Mucosa of descending colon (tissue), 3 donors: Measurements from ENCODE around the gene RDX. TPM values are rescaled to one million over a fixed set of nuclear protein-coding genes. Genes with fewer than 3 reads are reported as not detected.
"Not testable (repeated sequence)": the region's sequence is repeated elsewhere in the genome, so short reads cannot be mapped to it uniquely, and the experiment has no call there.

Experiments
- ATAC-seq: fragments of 200-7000 bp; cut with Tn5 transposase; one replicate; pipeline ENCODE4 v1.9.1; 2020; ENCODE audit warnings: mild to moderate bottlenecking, moderate library complexity
- DNase-seq, 3 donors: peaks; one replicate each; pipeline ENCODE4 v3.0.0-alpha.2; 2020
- H3K36me3 ChIP-seq: fragments of 200-600 bp; one replicate; pipeline ENCODE4 v1.8.0; 2021; ENCODE audit warnings: low read depth, mild to moderate bottlenecking
- H3K4me1 ChIP-seq: fragments of 200-600 bp; one replicate; pipeline ENCODE4 v1.8.0; 2021; ENCODE audit warnings: low read depth, mild to moderate bottlenecking
- H3K4me3 ChIP-seq: fragments of 200-600 bp; one replicate; pipeline ENCODE4 v1.8.0; 2021; ENCODE audit warnings: mild to moderate bottlenecking
- H3K9me3 ChIP-seq: fragments of 200-600 bp; one replicate; pipeline ENCODE4 v1.8.0; 2021; ENCODE audit warnings: mild to moderate bottlenecking
- CTCF ChIP-seq: fragments of 200-600 bp; IDR thresholded peaks from one replicate; pipeline ENCODE4 v1.8.0; 2022; ENCODE audit warnings: antibody characterized with exemption, mild to moderate bottlenecking
- intact Hi-C, 2 donors: fragments of 100-400 bp; cut with DNase I in 1 of 2; cut with micrococcal nuclease in 1 of 2; formaldehyde crosslinking; loops; one replicate each; pipeline versions ENCODE4 v1.11.0 to v1.11.1; 2022; cut with DNase I, micrococcal nuclease
- total RNA-seq, 3 donors: library from RNA; stranded (reverse); fragmentation: NEBNext Ultra II Directional in 2 of 3; extraction: Animal tissue kit (Norgen Biotek cat#: 25700) in 2 of 3; gene quantifications; one replicate each; pipeline versions ENCODE4 v1.2.1 to v1.2.4, GENCODE V29; 2021 to 2023
- donor health status: DM: no; HTN: no; CAD: no; lungs with moderate emphysema.
- donor health status: DM: no; HTN: no; CAD: no.
- donor health status: DM: no; HTN: yes; CAD: no.

The RDX gene
- total RNA-seq, 3 donors from 2014 or later = 26.7 to 83.7 (median 26.8) TPM

DNA sequence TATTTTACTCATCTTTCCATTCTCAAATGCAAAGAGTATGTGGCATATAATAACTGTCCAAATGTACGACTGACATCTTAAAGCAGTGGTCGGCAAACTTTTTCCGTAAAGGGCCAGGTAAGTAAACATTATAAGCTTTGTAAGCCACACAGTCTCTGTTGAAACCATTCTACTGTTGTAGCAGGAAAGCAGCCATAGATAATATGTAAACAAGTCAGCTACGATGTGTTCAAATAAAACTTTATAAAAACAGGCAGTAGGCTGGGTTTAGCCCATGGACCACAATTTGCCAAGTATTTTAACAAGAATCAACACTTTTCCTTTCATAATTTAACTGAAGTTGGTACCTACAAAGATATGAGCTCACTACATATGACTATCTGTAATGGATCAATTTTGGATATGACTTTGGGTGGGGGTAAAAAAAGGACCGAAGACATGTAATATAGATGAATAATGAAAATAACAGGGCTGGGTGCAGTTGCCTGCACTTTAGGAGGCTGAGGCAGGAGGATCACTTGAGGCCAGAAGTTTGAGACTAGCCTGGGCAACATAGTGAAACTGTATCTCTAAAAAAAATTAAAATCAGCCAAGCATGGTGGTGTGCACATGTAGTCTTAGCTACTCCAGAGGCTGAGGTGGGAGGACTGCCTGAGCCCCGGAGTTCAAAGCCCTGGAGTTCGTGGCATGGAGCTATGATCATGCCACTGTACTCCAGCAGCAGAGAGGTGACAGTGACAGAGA is 5.7 kb downstream of the RDX start:
- H3K4me1 ChIP-seq = peaks cover 4% of the 10 kb centered on the region
- intact Hi-C loops = no loop called here
- H3K36me3 ChIP-seq = no peaks in the 10 kb centered on the region
- no peak overlapping the region for H3K4me3 ChIP-seq
- ATAC-seq (no peak), DNase-seq (no peak)
- H3K9me3 ChIP-seq = no peaks in the 10 kb centered on the region
- TF ChIP-seq CTCF = no peak

DNA sequence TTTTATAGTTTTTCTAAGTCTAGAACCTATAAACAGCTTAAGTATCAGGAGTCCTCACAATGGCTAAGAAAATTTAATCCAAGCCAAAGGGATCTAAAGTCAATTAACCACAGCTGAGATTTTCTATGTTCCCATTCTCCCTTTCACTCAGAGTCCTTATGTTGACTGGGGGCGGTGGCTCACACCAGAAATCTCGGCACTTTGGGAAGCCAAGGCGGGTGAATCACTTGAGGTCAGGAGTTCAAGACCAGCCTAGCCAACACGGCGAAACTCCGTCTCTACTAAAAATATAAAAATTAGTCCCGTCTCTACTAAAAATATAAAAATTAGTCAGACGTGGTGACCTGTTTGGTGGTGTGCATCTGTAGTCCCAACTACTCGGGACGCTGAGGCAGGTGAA is 6.9 kb downstream of the RDX start:
- Histone ChIP-seq H3K4me1 (no peaks in the 10 kb centered on the region), H3K36me3 (no peaks in the 10 kb centered on the region), H3K9me3 (no peaks in the 10 kb centered on the region), H3K4me3 (no peak overlapping the region)
- intact Hi-C loops = no loop called here
- TF ChIP-seq CTCF = no peak
- DNase-seq = no peak
- no peak for ATAC-seq

DNA sequence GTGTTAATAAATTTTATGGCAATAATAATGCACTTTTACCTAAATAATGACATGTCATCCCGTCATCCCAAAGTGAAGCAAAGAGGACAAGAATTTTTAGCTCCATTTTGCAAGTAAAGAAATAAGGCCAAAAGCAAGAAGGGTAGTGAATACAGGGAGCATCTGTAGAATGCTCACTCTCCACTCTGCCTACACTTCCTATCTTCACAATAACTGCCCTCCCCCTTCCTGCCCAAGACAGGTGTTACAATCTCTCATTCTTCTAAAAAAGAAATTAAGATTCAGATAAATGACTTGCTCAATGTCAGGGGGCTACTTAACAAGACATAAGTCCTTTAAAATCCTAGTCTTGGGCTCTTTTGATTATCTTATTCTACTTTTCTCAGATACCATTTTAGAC is 8.9 kb downstream of the RDX start:
- H3K4me1 ChIP-seq = no peaks in the 10 kb centered on the region
- no peak for TF ChIP-seq CTCF
- H3K9me3 ChIP-seq = no peaks in the 10 kb centered on the region
- no peaks in the 10 kb centered on the region for H3K36me3 ChIP-seq
- ATAC-seq (no peak), DNase-seq (no peak)
- H3K4me3 ChIP-seq = no peak overlapping the region
- intact Hi-C loops = no loop called here

GRCh38 chr11:110286298-110287040 is 9.9 kb downstream of the RDX start:
- no peak for ATAC-seq
- Histone ChIP-seq H3K4me1 (no peaks in the 10 kb centered on the region), H3K9me3 (no peaks in the 10 kb centered on the region), H3K36me3 (no peaks in the 10 kb centered on the region), H3K4me3 (no peak overlapping the region)
- no peak for DNase-seq
- intact Hi-C loops = no loop called here
- no peak for TF ChIP-seq CTCF

- H3K4me1 ChIP-seq = no peaks in the 10 kb centered on the region
- ATAC-seq = no peak
- H3K4me3 ChIP-seq = no peak overlapping the region
- intact Hi-C loops = no loop called here
- no peak for TF ChIP-seq CTCF
- H3K36me3 ChIP-seq = no peaks in the 10 kb centered on the region
- H3K9me3 ChIP-seq = no peaks in the 10 kb centered on the region
- no peak for DNase-seq
These were observed 12.6 kb downstream of the RDX start for GRCh38 chr11:110283862-110284261.

DNA sequence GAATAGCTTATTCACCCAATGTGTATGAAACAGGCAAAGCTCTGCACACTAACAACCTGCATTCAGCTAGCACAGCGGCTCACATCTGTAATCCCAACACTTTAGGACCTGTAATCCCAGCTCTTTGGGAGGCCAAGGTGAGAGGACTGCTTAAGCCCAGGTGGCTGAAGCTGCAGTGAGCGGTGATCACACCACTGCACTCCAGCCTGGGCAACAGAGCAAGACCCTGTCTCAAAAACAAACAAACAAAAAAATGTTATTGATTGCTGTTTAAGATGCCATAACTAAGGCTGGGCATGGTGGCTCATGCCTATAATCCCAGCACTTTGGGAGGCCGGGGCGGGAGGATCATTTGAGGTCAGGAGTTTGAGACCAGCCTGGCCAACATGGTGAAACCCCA is 15.8 kb downstream of the RDX start:
- H3K36me3 ChIP-seq, H3K4me3 ChIP-seq, H3K4me1 ChIP-seq, DNase-seq, ATAC-seq, H3K9me3 ChIP-seq, intact Hi-C loops: not testable (repeated sequence)
